Raji (cell line): ENCODE data around the gene MEIS1.

ENCODE experiments used
- POLR2A ChIP-seq: IDR thresholded peaks from 2 replicates; pipeline ENCODE4 v1.6.1; 2011; ENCODE audit warnings: low read depth, low read length, control low read depth; ENCODE audit not compliant: insufficient read depth

MEIS1 gene

DNA sequence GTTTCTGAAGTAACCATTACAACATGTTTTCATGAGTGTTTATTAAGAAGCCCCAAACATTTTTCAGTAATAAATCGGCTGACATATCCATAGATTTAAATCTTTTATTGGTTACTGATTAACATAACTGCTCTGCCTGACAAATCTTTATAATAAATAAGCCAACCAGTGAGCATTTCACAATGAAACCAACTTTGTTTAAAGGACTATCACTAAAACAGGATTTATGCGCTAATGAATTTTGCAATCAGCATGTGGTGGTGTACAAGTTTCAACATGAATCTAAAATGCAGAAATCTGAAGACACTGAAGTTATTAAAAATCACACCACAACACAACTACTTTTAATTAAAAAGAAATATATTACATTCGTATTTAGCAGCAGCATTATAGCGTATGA is 166.7 kb downstream of the MEIS1 start:
- TF ChIP-seq POLR2A, result no peak

DNA sequence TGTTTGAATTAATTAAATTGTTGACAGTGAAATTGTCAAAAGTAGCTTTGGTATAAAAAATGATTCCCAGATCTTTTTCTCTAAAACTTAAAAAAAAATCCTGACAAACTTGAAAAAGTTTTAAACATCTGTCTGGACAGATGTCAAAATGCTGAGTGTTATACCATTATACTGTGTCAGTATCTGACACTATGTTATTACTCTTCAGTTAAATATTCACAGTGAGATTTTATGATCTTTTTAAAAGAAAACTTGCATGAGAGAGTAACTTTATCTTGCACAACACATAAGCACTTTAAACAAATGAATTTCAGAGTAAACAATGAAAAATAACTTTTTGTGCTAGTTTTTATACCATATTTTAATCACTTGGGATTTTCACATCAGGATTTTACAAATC is 167.4 kb downstream of the MEIS1 start:
- no peak for TF ChIP-seq POLR2A

DNA sequence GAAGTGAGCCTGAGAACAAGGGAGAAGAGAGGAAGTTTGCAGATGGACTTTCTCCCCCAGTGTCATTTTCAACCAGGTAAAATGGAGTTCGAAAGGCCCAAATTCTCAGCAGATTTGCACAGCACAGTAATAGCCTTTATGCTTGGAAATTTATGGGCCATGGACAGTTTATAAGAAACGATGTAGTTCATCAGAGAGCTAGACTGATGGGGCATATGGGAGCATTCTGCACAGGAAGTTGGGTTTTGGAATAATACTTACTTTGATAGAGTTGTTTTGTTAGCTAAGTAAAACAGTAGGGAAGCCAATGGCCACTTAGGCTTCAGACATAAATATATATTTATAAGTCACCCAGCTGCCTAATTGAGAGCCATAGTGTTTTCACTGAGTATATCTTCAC is 169.4 kb downstream of the MEIS1 start:
- TF ChIP-seq POLR2A, result no peak

DNA sequence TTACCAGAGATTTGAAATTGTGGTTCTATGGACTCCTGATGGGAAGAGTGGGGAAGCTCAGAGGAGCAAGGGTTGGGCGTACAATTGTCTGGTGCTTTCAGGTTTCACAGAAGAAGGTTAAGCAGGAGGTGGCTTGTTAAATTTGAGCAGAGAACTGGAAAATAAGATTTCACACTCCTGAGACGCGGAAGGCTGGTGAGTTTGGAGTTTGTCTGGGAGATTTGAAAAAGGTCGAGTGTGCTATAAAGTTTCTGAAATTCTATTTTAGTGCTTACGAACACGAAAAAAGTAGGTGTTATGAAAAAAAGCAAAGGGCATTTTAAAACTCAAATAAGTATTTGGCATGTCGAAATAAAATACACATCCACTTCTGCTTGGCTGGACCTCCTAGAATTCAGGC is 170.1 kb downstream of the MEIS1 start:
- no peak for TF ChIP-seq POLR2A

DNA sequence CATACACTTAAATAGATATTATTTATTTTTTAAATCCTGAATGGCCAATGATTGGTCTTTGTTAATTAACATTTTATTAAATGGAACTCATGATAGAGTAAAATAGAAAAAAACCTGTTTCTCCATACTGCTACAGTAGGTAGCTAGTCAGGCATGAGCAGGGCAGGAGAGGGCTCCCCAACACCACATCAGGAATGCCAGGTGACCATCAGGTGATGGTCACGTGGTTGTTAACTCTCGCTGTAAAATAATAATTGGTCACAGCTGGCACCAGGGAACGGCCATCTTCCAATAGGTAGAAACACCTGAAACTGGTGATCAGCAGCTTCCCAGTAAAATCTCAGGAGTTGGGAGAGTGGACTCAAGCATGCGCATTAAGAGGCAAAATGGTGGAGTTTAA is 172.2 kb downstream of the MEIS1 start:
- TF ChIP-seq POLR2A, result no peak
